GM12865 (cell line): ENCODE measurements around the gene ACTN4.

Experiments
- DNase-seq: peaks from one replicate; pipeline ENCODE4 v3.0.0; 2010; ENCODE audit warnings: low read depth
- H3K4me3 ChIP-seq: 2 replicates; pipeline ENCODE4 v1.5.1; 2011; ENCODE audit warnings: mild to moderate bottlenecking, low read depth, low read length, control low read depth
- TF ChIP-seq, protein P1 (sequence below): IDR thresholded peaks from 2 replicates; pipeline ENCODE4 v1.5.1; 2011; ENCODE audit warnings: low read length, control low read depth, low read depth, inconsistent platforms; ENCODE audit not compliant: insufficient read depth; ENCODE audit errors: missing control alignments

The ACTN4 gene

GRCh38 chr19:38740932-38741331 is 93.5 kb downstream of the ACTN4 start:
- no peak overlapping the region for H3K4me3 ChIP-seq
- TF ChIP-seq, protein P1, sequence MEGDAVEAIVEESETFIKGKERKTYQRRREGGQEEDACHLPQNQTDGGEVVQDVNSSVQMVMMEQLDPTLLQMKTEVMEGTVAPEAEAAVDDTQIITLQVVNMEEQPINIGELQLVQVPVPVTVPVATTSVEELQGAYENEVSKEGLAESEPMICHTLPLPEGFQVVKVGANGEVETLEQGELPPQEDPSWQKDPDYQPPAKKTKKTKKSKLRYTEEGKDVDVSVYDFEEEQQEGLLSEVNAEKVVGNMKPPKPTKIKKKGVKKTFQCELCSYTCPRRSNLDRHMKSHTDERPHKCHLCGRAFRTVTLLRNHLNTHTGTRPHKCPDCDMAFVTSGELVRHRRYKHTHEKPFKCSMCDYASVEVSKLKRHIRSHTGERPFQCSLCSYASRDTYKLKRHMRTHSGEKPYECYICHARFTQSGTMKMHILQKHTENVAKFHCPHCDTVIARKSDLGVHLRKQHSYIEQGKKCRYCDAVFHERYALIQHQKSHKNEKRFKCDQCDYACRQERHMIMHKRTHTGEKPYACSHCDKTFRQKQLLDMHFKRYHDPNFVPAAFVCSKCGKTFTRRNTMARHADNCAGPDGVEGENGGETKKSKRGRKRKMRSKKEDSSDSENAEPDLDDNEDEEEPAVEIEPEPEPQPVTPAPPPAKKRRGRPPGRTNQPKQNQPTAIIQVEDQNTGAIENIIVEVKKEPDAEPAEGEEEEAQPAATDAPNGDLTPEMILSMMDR, result no peak
- DNase-seq, result no peak

GRCh38 chr19:38741670-38742069 is 94.2 kb downstream of the ACTN4 start:
- DNase-seq, result no peak
- no peak overlapping the region for H3K4me3 ChIP-seq
- TF ChIP-seq, protein P1, result no peak

- TF ChIP-seq, protein P1, result no peak
- DNase-seq, result no peak
- H3K4me3 ChIP-seq, result no peak overlapping the region
Measured at GRCh38 chr19:38742296-38742695, 94.8 kb downstream of the ACTN4 start.

- H3K4me3 ChIP-seq, result no peak overlapping the region
- no peak for DNase-seq
- TF ChIP-seq, protein P1, result no peak
Measured at GRCh38 chr19:38742906-38743305, 95.5 kb downstream of the ACTN4 start.

DNA sequence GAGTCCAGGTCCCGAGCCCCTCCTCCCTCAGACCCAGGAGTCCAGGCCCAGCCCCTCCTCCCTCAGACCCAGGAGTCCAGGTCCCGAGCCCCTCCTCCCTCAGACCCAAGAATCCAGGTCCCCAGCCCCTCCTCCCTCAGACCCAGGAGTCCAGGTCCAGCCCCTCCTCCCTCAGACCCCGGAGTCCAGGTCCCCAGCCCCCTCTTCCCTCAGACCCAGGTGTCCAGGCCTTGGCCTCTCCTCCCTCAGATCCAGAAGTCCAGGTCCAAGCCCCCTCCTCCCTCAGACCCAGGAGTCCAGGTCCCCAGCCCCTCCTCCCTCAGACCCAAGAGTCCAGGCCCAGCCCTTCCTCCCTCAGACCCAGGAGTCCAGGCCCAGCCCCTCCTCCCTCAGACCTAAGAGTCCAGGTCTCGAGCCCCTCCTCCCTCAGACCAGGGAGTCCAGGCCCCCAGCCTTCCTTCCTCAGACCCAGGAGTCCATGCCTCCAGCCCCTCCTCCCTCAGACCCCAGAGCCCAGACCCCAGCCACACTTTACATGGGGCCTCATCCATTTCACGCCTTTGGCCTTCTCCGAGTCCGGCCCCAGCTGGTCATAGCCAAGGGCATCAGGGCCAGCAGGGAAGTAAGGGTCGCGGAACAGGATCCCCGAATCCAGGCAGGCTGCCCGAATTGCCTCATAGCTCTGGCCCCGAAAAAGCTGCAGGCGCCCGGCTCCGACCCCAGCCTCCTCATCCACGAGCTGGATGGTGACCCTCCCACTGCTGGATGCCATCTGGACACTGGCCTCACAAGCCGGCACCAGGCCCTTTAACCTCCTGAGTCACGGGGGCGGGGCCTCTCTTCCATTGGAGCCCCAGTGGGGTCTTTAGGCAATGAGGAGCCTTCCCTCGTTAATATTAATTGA is 96.2 kb downstream of the ACTN4 start:
- DNase-seq, result no peak
- no peak overlapping the region for H3K4me3 ChIP-seq
- TF ChIP-seq, protein P1, result no peak

DNA sequence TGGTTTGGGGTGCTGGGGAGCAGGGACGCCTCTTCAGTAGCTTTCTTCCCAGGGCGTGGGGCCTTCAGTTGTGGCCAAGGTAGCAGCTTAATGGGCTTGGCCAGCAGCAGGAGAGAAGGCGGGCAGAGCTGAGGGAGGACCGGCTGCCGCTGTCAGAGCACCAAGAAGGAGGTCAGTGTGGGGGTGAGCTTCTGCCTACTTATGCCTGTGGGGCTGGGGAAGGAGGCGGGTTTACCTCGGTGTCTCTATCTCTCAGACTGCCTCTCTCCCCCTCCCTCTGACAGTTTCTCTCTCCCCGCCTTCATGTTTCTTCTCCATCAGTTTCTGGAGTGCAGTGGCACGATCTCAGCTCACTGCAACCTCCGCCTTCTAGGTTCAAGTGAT is 96.8 kb downstream of the ACTN4 start, which contains the start of gene CAPN12:
TSS of gene CAPN12 (minus strand) at position 177 of the 384 bp plus-strand sequence. CDS start 309 bp downstream, outside the sequence.
- no peak within 1 kb of the TSS for H3K4me3 ChIP-seq
- TF ChIP-seq, protein P1, result no peak
- no peak for DNase-seq
